ENCODE data around the gene GOLGA6B.
"Not testable (repeated sequence)": the region's sequence is repeated elsewhere in the genome, so short reads cannot be mapped to it uniquely, and the experiment has no call there.

GOLGA6B gene

DNA sequence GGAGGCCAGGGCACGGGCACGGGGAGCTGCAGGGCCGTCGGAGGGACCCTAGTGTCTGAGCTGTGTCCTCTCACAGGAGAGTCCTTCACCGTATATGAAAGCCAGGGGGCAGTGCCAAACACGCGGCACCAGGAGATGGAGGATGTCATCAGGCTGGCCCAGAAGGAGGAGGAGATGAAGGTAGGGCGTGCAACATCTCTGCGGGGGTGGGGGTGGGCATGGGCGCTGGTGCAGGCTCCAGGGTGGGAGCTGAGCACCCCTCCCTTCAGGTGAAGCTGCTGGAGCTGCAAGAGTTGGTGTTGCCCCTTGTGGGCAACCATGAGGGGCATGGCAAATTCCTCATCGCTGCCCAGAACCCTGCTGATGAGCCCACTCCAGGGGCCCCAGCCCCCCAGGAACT lies 11.2 kb downstream of the GOLGA6B start:
- DNase-seq, result not testable (repeated sequence)

- DNase-seq, result not testable (repeated sequence)
Observed at GRCh38 chr15:72669803-72670202, 15.3 kb downstream of the GOLGA6B start.

GRCh38 chr15:72670656-72671352 lies 16.3 kb downstream of the GOLGA6B start:
- peak; percentile 74 for DNase-seq

DNA sequence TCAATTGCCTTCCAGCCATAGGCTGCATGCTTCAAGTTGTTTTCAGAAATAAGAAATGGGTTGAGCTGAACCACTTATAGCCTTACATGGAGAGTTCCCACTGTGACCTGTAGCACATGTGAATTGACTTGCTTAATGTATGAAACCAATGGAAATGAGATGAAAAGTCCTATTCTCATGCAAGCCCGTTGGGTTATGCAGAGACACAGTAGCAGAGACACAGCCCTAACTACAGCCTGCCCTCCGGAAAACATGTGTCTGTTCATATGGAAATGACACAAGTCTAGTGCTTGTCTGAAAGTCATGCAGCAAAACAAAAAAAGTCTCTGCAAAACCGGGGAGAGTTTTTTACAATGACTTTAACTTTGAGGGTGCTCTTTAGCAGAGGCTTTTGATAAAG lies 17.0 kb downstream of the GOLGA6B start:
- DNase-seq, result no peak

DNA sequence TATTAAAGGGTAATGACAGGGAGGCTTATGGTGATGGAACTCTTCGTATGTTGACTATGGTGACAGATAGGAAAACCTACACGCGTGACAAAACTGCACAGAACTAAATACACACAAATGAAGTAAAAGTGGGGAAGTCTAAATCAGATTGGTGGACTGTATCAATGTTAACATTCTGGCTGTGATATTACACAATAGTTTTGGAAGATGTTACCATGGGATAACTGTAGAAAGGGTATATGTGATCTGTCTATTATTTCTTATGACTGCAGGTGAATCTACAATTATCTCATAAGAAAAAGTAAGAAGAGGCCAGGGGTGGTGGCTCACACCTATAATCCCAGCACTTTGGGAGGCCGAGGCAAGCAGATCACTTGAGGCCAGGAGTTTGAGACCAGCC lies 22.3 kb downstream of the GOLGA6B start:
- DNase-seq, result no peak

DNA sequence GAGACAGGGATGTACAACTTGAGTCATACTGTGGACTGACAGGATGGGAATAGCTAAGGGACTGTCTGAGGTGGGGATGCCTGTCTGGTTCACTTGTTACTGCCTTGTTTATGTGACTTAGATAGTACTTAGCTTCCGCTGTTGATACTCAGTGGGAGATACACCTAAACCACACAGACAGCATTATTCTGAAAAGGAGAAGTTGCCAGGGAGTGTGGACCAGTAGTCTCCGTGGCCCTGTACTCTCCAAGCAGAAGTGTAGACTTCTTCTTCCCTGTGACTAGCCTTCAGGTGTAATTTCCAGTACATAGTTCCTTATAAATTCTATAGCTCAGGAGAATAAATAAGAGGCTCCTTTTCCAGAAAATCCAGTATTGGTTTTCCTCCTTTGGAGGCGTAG lies 26.4 kb downstream of the GOLGA6B start:
- no peak for DNase-seq

DNA sequence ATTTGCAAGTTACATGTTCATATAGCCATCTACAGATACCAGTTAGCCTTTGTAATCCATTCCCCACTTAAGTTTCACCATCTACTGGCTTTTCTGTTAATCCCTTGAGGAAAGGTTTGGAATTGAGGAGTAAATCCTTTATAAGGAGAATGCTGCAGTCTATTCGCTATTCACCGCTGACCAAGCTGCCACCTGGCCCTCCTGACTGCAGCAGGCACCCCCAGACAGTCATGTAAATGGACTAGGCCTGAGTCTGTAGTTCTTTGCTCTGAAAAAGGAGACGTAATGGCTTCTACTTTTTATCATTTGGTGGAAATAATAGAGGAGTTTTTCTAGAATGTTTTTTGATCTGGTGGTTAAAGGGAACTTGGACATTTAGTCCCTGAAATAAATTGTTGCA lies 28.3 kb downstream of the GOLGA6B start:
- DNase-seq, result no peak

GRCh38 chr15:72685301-72685924 lies 30.9 kb downstream of the GOLGA6B start:
- DNase-seq, result no peak

GRCh38 chr15:72685925-72686794 lies 31.7 kb downstream of the GOLGA6B start, which contains the start of the genes BBS4 and HIGD2B:
TSS of gene BBS4 (plus strand) at chr15:72686207. CDS start at chr15:72686228, 21 bp downstream.
TSS of gene HIGD2B (minus strand) at chr15:72686182. CDS start at chr15:72676374, 9,808 bp downstream.
- peak; percentile 86 for DNase-seq

GRCh38 chr15:72688697-72689096 lies 34.2 kb downstream of the GOLGA6B start:
- DNase-seq, result no peak

GRCh38 chr15:72690938-72691337 lies 36.4 kb downstream of the GOLGA6B start:
- DNase-seq, result no peak

GRCh38 chr15:72698938-72699337 lies 44.4 kb downstream of the GOLGA6B start:
- no peak for DNase-seq

- no peak for DNase-seq
Observed at GRCh38 chr15:72700076-72700475, 45.6 kb downstream of the GOLGA6B start.

- no peak for DNase-seq
Observed at GRCh38 chr15:72706266-72706665, 51.8 kb downstream of the GOLGA6B start.

- DNase-seq, result not testable (repeated sequence)
Observed at GRCh38 chr15:72708551-72709303, 54.2 kb downstream of the GOLGA6B start.
